ENCODE results near the gene SIGLEC12. TPM values are rescaled to one million over a fixed set of nuclear protein-coding genes. Genes with fewer than 3 reads are reported as not detected.

The SIGLEC12 gene
- total and polyA plus RNA-seq, 9 of the 15 experiments (the other 6 are each of a cell fraction or from before 2014, with no cell fraction given) = 0.08 to 1.3 (median 0.54) TPM

DNA sequence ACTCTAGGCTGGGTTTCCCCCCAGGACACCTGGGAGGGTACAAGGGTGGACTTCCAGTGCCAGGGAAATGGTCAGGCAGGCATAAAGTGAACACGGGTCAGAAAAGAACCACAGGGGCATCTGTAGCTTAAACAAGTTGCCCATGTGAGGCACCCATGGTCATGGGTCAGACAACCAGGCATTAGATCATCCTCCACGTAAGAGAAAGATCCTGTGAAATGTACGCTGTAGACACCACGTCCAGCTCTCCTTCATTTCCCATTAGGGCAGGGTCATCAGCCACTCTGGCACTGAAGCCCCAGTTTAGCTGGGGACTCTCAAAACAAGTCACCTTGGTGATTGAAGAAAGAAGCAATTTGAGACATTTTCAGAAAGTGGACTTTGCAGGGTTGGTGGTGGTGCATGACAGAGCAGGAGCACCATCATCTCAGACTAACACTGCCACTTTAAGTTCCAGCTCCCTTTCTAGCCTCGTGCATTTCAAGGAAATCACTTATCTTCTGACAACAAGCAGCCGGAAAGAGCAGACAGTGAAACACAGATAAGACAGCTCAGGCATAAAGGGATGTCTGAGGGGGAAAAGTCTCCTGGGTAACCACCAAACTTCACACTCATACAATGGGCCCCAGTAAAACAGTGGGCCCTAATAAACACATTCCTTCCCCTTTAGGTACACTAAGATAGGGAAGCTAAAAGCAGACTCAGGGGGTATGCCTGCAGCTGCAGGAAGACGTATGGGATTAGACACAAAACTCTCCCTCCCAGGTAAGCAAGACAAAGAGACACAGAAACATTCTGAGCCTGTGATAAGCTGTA, 46.0 kb upstream of the SIGLEC12 start (continued):
- TF ChIP-seq IFI16 (CRISPR knock-in tag; IDR thresholded peaks at IDR 0.05) (no peak), AFF1 (IDR thresholded peaks at IDR 0.05; ENCODE audit: low read depth in 1 of 2, partially characterized antibody in 2 of 2) (peak in 1 of 2 experiments; percentile 92), ARID3A (IDR thresholded peaks at IDR 0.05; ENCODE audit: borderline replicate concordance, low read depth, low read length) (0 out of 2 replicates have a peak, but pooled peaks have one; percentile 15), TBP (optimal IDR thresholded peaks at IDR 0.05; ENCODE audit: low read depth, low read length) (peak; percentile 61), KAT2B (IDR thresholded peaks at IDR 0.05; ENCODE audit: low read depth, low read length) (no peak), STAG1 (CRISPR knock-in tag; IDR thresholded peaks at IDR 0.05; ENCODE audit: borderline replicate concordance) (no peak), SRSF9 (IDR thresholded peaks at IDR 0.05; ENCODE audit: borderline replicate concordance, low read depth, low read length) (no peak), PRPF4 (IDR thresholded peaks at IDR 0.05; ENCODE audit: insufficient read depth, low read depth, low read length, poor library complexity, severe bottlenecking) (no peak), GTF2B (IDR thresholded peaks at IDR 0.05; ENCODE audit: extremely low read depth, insufficient read length) (peak; percentile 16), L3MBTL2 (IDR thresholded peaks at IDR 0.05) (peak; percentile 90), C11orf30 (IDR thresholded peaks at IDR 0.05; ENCODE audit: low read depth) (0 out of 2 replicates have a peak, but pooled peaks have one; percentile 26), FOXJ3 (CRISPR knock-in tag; IDR thresholded peaks at IDR 0.05) (no peak), DIDO1 (tag; IDR thresholded peaks at IDR 0.05; ENCODE audit: low read depth) (no peak), EZH2 (IDR thresholded peaks at IDR 0.05; ENCODE audit: borderline replicate concordance, low read depth, low read length) (no peak), EP300 (IDR thresholded peaks at IDR 0.05; ENCODE audit: low read length) (peak; percentile 99), COPS2 (conservative IDR thresholded peaks at IDR 0.05) (no peak)
- TF ChIP-seq, protein P1, sequence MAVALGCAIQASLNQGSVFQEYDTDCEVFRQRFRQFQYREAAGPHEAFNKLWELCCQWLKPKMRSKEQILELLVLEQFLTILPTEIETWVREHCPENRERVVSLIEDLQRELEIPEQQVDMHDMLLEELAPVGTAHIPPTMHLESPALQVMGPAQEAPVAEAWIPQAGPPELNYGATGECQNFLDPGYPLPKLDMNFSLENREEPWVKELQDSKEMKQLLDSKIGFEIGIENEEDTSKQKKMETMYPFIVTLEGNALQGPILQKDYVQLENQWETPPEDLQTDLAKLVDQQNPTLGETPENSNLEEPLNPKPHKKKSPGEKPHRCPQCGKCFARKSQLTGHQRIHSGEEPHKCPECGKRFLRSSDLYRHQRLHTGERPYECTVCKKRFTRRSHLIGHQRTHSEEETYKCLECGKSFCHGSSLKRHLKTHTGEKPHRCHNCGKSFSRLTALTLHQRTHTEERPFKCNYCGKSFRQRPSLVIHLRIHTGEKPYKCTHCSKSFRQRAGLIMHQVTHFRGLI (CRISPR knock-in tag; IDR thresholded peaks at IDR 0.05) = no peak
- TF ChIP-seq, protein P2, sequence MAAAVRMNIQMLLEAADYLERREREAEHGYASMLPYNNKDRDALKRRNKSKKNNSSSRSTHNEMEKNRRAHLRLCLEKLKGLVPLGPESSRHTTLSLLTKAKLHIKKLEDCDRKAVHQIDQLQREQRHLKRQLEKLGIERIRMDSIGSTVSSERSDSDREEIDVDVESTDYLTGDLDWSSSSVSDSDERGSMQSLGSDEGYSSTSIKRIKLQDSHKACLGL (CRISPR knock-in tag; IDR thresholded peaks at IDR 0.05; ENCODE audit: borderline replicate concordance, poor library complexity, severe bottlenecking) = no peak

All from K562 (cell line).